GM15510 (cell line): Measurements from ENCODE around the gene UBE2F.

Source experiments
- POLR2A ChIP-seq: IDR thresholded peaks from 3 replicates; pipeline ENCODE4 v1.6.1; 2011; ENCODE audit warnings: borderline replicate concordance; ENCODE audit not compliant: insufficient read length; ENCODE audit errors: extremely low read depth

Gene UBE2F

GRCh38 chr2:238021327-238021726 lies 54.5 kb downstream of the UBE2F start:
- TF ChIP-seq POLR2A: no peak

GRCh38 chr2:238022594-238023157 lies 55.9 kb downstream of the UBE2F start:
- TF ChIP-seq POLR2A: no peak

- TF ChIP-seq POLR2A: no peak
Observed at GRCh38 chr2:238023608-238024007, 56.8 kb downstream of the UBE2F start.

GRCh38 chr2:238024986-238025385 lies 58.2 kb downstream of the UBE2F start:
- no peak for TF ChIP-seq POLR2A

- TF ChIP-seq POLR2A: no peak
Observed at GRCh38 chr2:238025741-238026360, 59.0 kb downstream of the UBE2F start.

GRCh38 chr2:238027058-238027457 lies 60.2 kb downstream of the UBE2F start:
- TF ChIP-seq POLR2A: no peak

- no peak for TF ChIP-seq POLR2A
Observed at GRCh38 chr2:238027591-238028415, 61.0 kb downstream of the UBE2F start.

- no peak for TF ChIP-seq POLR2A
Observed at GRCh38 chr2:238029853-238030252, 63.0 kb downstream of the UBE2F start.

GRCh38 chr2:238030422-238031155 lies 63.8 kb downstream of the UBE2F start:
- TF ChIP-seq POLR2A: no peak

GRCh38 chr2:238031751-238032150 lies 64.9 kb downstream of the UBE2F start:
- TF ChIP-seq POLR2A: no peak

- no peak for TF ChIP-seq POLR2A
Observed at GRCh38 chr2:238032755-238033337, 66.0 kb downstream of the UBE2F start.

- no peak for TF ChIP-seq POLR2A
Observed at GRCh38 chr2:238038203-238038602, 71.4 kb downstream of the UBE2F start.

- TF ChIP-seq POLR2A: no peak
Observed at GRCh38 chr2:238039151-238039550, 72.3 kb downstream of the UBE2F start.

GRCh38 chr2:238039985-238040384 lies 73.2 kb downstream of the UBE2F start:
- TF ChIP-seq POLR2A: no peak

- TF ChIP-seq POLR2A: no peak
Observed at GRCh38 chr2:238040918-238041317, 74.1 kb downstream of the UBE2F start.
